Gastroesophageal sphincter (tissue), 3 donors: ENCODE measurements around the gene TAF1C.

Experiments used
- CTCF ChIP-seq, 4 experiments: fragments of 200-600 bp in 2 of 4; fragments of 450-650 bp in 2 of 4; sonication (generic) in 1 of 4; IDR thresholded peaks; one replicate each; pipeline ENCODE4 v1.5.1; 2017 to 2019; ENCODE audit warnings: antibody characterized with exemption in 4 of 4, mild to moderate bottlenecking in 2 of 4, moderate library complexity in 2 of 4
- POLR2A ChIP-seq, 2 donors: fragments of 450-650 bp; IDR thresholded peaks; one replicate each; pipeline ENCODE4 v1.6.1; 2017; ENCODE audit warnings: antibody characterized with exemption in 2 of 2, mild to moderate bottlenecking in 2 of 2, moderate library complexity in 1 of 2

DNA sequence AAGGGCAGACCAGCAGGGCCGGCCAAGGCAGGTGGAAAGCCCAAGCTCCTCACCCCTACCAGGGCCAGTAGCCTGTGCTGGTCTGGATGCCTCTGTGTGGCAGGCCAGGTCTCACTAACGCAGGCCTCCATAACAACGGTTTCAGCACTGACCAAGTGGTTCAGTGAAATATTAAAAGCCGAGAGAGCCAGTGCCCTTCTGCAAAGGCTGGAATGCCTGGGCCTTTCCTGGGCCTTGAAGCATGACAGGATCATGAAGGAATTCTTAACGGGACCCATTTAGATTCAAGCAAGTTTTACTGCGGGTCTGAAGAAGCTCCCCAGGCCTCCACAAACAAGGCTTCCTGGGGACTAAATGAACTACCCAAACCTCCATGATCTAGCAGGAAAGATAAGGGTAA, 20.4 kb upstream of the TAF1C start:
- TF ChIP-seq CTCF (IDR thresholded peaks at IDR 0.05) (no peak), POLR2A (IDR thresholded peaks at IDR 0.05) (no peak)
